ENCODE measurements around the gene OR6C3.
"Not testable (repeated sequence)": the region's sequence is repeated elsewhere in the genome, so short reads cannot be mapped to it uniquely, and the experiment has no call there.

Gene OR6C3

GRCh38 chr12:55330446-55330845 is at the start of gene OR6C3:
Gene OR6C3 (plus strand): TSS chr12:55330746. CDS start chr12:55331701, 955 bp downstream.
- DNase-seq (ENCODE audit: low read depth in 1 of 2, low spot score in 1 of 2), result no peak

- no peak for DNase-seq (ENCODE audit: low read depth in 1 of 2, low spot score in 1 of 2)
Measured at GRCh38 chr12:55280991-55281390, 49.6 kb upstream of the OR6C3 start.

GRCh38 chr12:55289999-55290398 is 40.5 kb upstream of the OR6C3 start:
- no peak for DNase-seq (ENCODE audit: low read depth in 1 of 2, low spot score in 1 of 2)

GRCh38 chr12:55296469-55296868 is 34.1 kb upstream of the OR6C3 start, which contains the start of gene OR6C6:
Gene OR6C6 (minus strand): TSS chr12:55296569. CDS start chr12:55295232, 1,337 bp downstream.
- no peak for DNase-seq (ENCODE audit: low read depth in 1 of 2, low spot score in 1 of 2)

GRCh38 chr12:55314043-55314442 is 16.5 kb upstream of the OR6C3 start, which contains the start of gene OR6C1:
Gene OR6C1 (plus strand): TSS chr12:55314343. CDS start chr12:55320600, 6,257 bp downstream.
- DNase-seq (ENCODE audit: low read depth in 1 of 2, low spot score in 1 of 2), result no peak

- no peak for DNase-seq (ENCODE audit: low read depth in 1 of 2, low spot score in 1 of 2)
Measured at GRCh38 chr12:55320201-55320600, 10.3 kb upstream of the OR6C3 start.

- not testable (repeated sequence) for DNase-seq (ENCODE audit: low read depth in 1 of 2, low spot score in 1 of 2)
Measured at GRCh38 chr12:55325801-55326200, 4.7 kb upstream of the OR6C3 start.

GRCh38 chr12:55336002-55336401 is 5.5 kb downstream of the OR6C3 start:
- no peak for DNase-seq (ENCODE audit: low read depth in 1 of 2, low spot score in 1 of 2)

- not testable (repeated sequence) for DNase-seq (ENCODE audit: low read depth in 1 of 2, low spot score in 1 of 2)
Measured at GRCh38 chr12:55355338-55355737, 24.8 kb downstream of the OR6C3 start.

GRCh38 chr12:55362675-55363074 is 32.1 kb downstream of the OR6C3 start, which contains the start of gene OR6C75:
Gene OR6C75 (plus strand): TSS chr12:55362975. CDS start chr12:55365111, 2,136 bp downstream.
- DNase-seq (ENCODE audit: low read depth in 1 of 2, low spot score in 1 of 2), result no peak

GRCh38 chr12:55365086-55365485 is 34.5 kb downstream of the OR6C3 start:
- no peak for DNase-seq (ENCODE audit: low read depth in 1 of 2, low spot score in 1 of 2)

- DNase-seq (ENCODE audit: low read depth in 1 of 2, low spot score in 1 of 2), result no peak
Measured at GRCh38 chr12:55372521-55372920, 42.0 kb downstream of the OR6C3 start.

All from activated T-helper 1 cell treated with anti-CD3 and anti-CD28 coated beads, Interleukin-2, amount 50 U/mL, for 16 hours (primary cell).